Fibroblast of skin of scalp (primary cell): ENCODE measurements around the gene SLC25A40.
"Not testable (repeated sequence)": the region's sequence is repeated elsewhere in the genome, so short reads cannot be mapped to it uniquely, and the experiment has no call there.

Source experiments
- DNase-seq: peaks from one replicate; pipeline ENCODE4 v3.0.0-alpha.2; 2013

Gene SLC25A40

GRCh38 chr7:87870471-87870870 lies 5.7 kb downstream of the SLC25A40 start:
- no peak for DNase-seq

- DNase-seq: not testable (repeated sequence)
Observed at GRCh38 chr7:87866533-87866932, 9.6 kb downstream of the SLC25A40 start.

GRCh38 chr7:87866089-87866488 lies 10.1 kb downstream of the SLC25A40 start:
- no peak for DNase-seq

GRCh38 chr7:87858417-87859100 lies 17.6 kb downstream of the SLC25A40 start:
- DNase-seq: no peak

GRCh38 chr7:87853237-87853864 lies 22.8 kb downstream of the SLC25A40 start:
- peak; percentile 39 for DNase-seq

- DNase-seq: no peak
Observed at GRCh38 chr7:87852306-87852705, 23.9 kb downstream of the SLC25A40 start.

- DNase-seq: peak; percentile 35
Observed at GRCh38 chr7:87850836-87851593, 25.1 kb downstream of the SLC25A40 start.

- DNase-seq: no peak
Observed at GRCh38 chr7:87837597-87837996, 38.6 kb downstream of the SLC25A40 start.

GRCh38 chr7:87833130-87833529 lies 43.0 kb downstream of the SLC25A40 start:
- no peak for DNase-seq

- peak; percentile 2 for DNase-seq
Observed at GRCh38 chr7:87831097-87831496, 45.1 kb downstream of the SLC25A40 start.

- DNase-seq: not testable (repeated sequence)
Observed at GRCh38 chr7:87828383-87828782, 47.8 kb downstream of the SLC25A40 start.

GRCh38 chr7:87825369-87825768 lies 50.8 kb downstream of the SLC25A40 start:
- DNase-seq: peak; percentile 25

- DNase-seq: not testable (repeated sequence)
Observed at GRCh38 chr7:87822056-87822455, 54.1 kb downstream of the SLC25A40 start.

GRCh38 chr7:87818336-87818735 lies 57.8 kb downstream of the SLC25A40 start:
- DNase-seq: no peak

- DNase-seq: no peak
Observed at GRCh38 chr7:87816389-87816788, 59.8 kb downstream of the SLC25A40 start.

- DNase-seq: no peak
Observed at GRCh38 chr7:87810726-87811125, 65.4 kb downstream of the SLC25A40 start.

- DNase-seq: no peak
Observed at GRCh38 chr7:87810130-87810529, 66.0 kb downstream of the SLC25A40 start.

- no peak for DNase-seq
Observed at GRCh38 chr7:87806150-87806549, 70.0 kb downstream of the SLC25A40 start.

- peak; percentile 48 for DNase-seq
Observed at GRCh38 chr7:87797798-87798403, 78.3 kb downstream of the SLC25A40 start.

GRCh38 chr7:87797395-87797794 lies 78.8 kb downstream of the SLC25A40 start:
- DNase-seq: no peak

- no peak for DNase-seq
Observed at GRCh38 chr7:87785368-87785995, 90.7 kb downstream of the SLC25A40 start.

GRCh38 chr7:87784424-87784823 lies 91.7 kb downstream of the SLC25A40 start:
- DNase-seq: peak; percentile 2
